BE2C (cell line): Measurements from ENCODE around the gene UBXN10.

Experiments
- DNase-seq: peaks from one replicate; pipeline ENCODE4 v3.0.0-alpha.2; 2020
- H3K27me3 ChIP-seq: fragments of 250-450 bp; sonication (Bioruptor Pico); 2 replicates; pipeline ENCODE4 v1.5.1; 2020; ENCODE audit warnings: mild to moderate bottlenecking
- H3K36me3 ChIP-seq: fragments of 250-450 bp; sonication (Bioruptor Pico); 2 replicates; pipeline ENCODE4 v1.5.1; 2020; ENCODE audit warnings: mild to moderate bottlenecking
- H3K4me1 ChIP-seq: fragments of 250-450 bp; sonication (Bioruptor Pico); 2 replicates; pipeline ENCODE4 v1.5.1; 2020
- H3K4me3 ChIP-seq: 2 replicates; pipeline ENCODE4 v1.5.1; 2011; ENCODE audit warnings: low read depth, low read length
- H3K9me3 ChIP-seq: fragments of 250-450 bp; sonication (Bioruptor Pico); 2 replicates; pipeline ENCODE4 v1.5.1; 2020
- CTCF ChIP-seq: IDR thresholded peaks from 2 replicates; pipeline ENCODE4 v1.5.1; 2012; ENCODE audit warnings: mild to moderate bottlenecking, low read depth, low read length

UBXN10 gene

GRCh38 chr1:20138961-20139550 is 46.8 kb upstream of the UBXN10 start, which contains the start of gene PLA2G2F:
Gene PLA2G2F, plus strand, starts transcription at chr1:20139323. Its CDS starts 105 bp downstream, at chr1:20139428.
- no peaks in the 10 kb centered on the region for H3K27me3 ChIP-seq
- H3K4me1 ChIP-seq, result no peaks in the 10 kb centered on the region
- TF ChIP-seq CTCF, result no peak
- no peak for DNase-seq
- H3K36me3 ChIP-seq, result no peaks in the 10 kb centered on the region
- no peak within 1 kb of the TSS for H3K4me3 ChIP-seq
- no peaks in the 10 kb centered on the region for H3K9me3 ChIP-seq

- no peak for DNase-seq
- Histone ChIP-seq H3K4me1 (no peaks in the 10 kb centered on the region), H3K27me3 (no peaks in the 10 kb centered on the region), H3K4me3 (no peak overlapping the region), H3K36me3 (no peaks in the 10 kb centered on the region), H3K9me3 (no peaks in the 10 kb centered on the region)
- TF ChIP-seq CTCF, result no peak
Measured at GRCh38 chr1:20139776-20140612, 45.9 kb upstream of the UBXN10 start.

GRCh38 chr1:20141001-20141400 is 44.9 kb upstream of the UBXN10 start:
- Histone ChIP-seq H3K4me3 (no peak overlapping the region), H3K9me3 (no peaks in the 10 kb centered on the region), H3K36me3 (no peaks in the 10 kb centered on the region), H3K4me1 (no peaks in the 10 kb centered on the region), H3K27me3 (no peaks in the 10 kb centered on the region)
- TF ChIP-seq CTCF, result no peak
- no peak for DNase-seq

GRCh38 chr1:20141466-20141865 is 44.4 kb upstream of the UBXN10 start:
- TF ChIP-seq CTCF, result no peak

GRCh38 chr1:20142001-20142710 is 43.7 kb upstream of the UBXN10 start:
- no peak for TF ChIP-seq CTCF
- H3K4me1 ChIP-seq, result no peaks in the 10 kb centered on the region
- no peaks in the 10 kb centered on the region for H3K36me3 ChIP-seq
- no peak overlapping the region for H3K4me3 ChIP-seq
- no peaks in the 10 kb centered on the region for H3K27me3 ChIP-seq
- H3K9me3 ChIP-seq, result no peaks in the 10 kb centered on the region
- no peak for DNase-seq

More at GRCh38 chr1:20141466-20141865, 44.4 kb upstream of the UBXN10 start:
- Histone ChIP-seq H3K4me1 (no peaks in the 10 kb centered on the region), H3K27me3 (no peaks in the 10 kb centered on the region), H3K36me3 (no peaks in the 10 kb centered on the region), H3K9me3 (no peaks in the 10 kb centered on the region), H3K4me3 (no peak overlapping the region)
- no peak for DNase-seq
